Calu3 (cell line): Measurements from ENCODE around the gene PBX1. TPM values are rescaled to one million over a fixed set of nuclear protein-coding genes. Genes with fewer than 3 reads are reported as not detected.

Source experiments
- BruUV-seq: library from RNA; stranded (reverse); fragments of 400-500 nt; replicated peaks from 2 replicates; lab custom pipeline; 2021; lab: Mats Ljungman, UMichigan
- CTCF ChIA-PET: fragments of 300-600 bp; sonication (Branson Sonifier 250); formaldehyde crosslinking; loops from one replicate; lab custom pipeline; 2022; ENCODE audit warnings: antibody characterized with exemption; lab: Charles Lee
- DNase-seq: peaks from one replicate; pipeline ENCODE4 v3.0.0; 2022
- H3K27ac Mint-ChIP-seq: one replicate; pipeline ENCODE4 v1.8.0; 2022; ENCODE audit warnings: mixed read lengths; ENCODE audit not compliant: unreplicated experiment
- H3K27me3 Mint-ChIP-seq: one replicate; pipeline ENCODE4 v1.8.0; 2022; ENCODE audit warnings: mixed read lengths; ENCODE audit not compliant: unreplicated experiment
- H3K36me3 Mint-ChIP-seq: one replicate; pipeline ENCODE4 v1.8.0; 2022; ENCODE audit warnings: mild to moderate bottlenecking, moderate library complexity, mixed read lengths; ENCODE audit not compliant: insufficient read depth, unreplicated experiment
- H3K4me1 Mint-ChIP-seq: one replicate; pipeline ENCODE4 v1.8.0; 2022; ENCODE audit warnings: mild to moderate bottlenecking, low read depth, mixed read lengths; ENCODE audit not compliant: unreplicated experiment
- H3K4me3 Mint-ChIP-seq: one replicate; pipeline ENCODE4 v1.8.0; 2022; ENCODE audit warnings: mild to moderate bottlenecking, low read depth, moderate library complexity, mixed read lengths; ENCODE audit not compliant: unreplicated experiment
- H3K9me3 Mint-ChIP-seq: one replicate; pipeline ENCODE4 v1.8.0; 2022; ENCODE audit warnings: low read depth, mixed read lengths; ENCODE audit not compliant: unreplicated experiment
- intact Hi-C: fragments of 100-400 bp; cut with micrococcal nuclease; formaldehyde crosslinking; loops from one replicate; pipeline ENCODE4 v1.10.0; 2022; ENCODE audit not compliant: unreplicated experiment
- total RNA-seq: library from RNA; stranded (reverse); gene quantifications from 2 replicates; pipeline ENCODE4 v1.2.3, GENCODE V29; 2022
- TF ChIP-seq, protein P1 (sequence below): fragments of 200-600 bp; IDR thresholded peaks from one replicate; pipeline ENCODE4 v1.8.0; 2022; ENCODE audit warnings: antibody characterized with exemption; ENCODE audit not compliant: unreplicated experiment

PBX1 gene
- total RNA-seq, 1 experiment from 2014 or later: 22.5 TPM

DNA sequence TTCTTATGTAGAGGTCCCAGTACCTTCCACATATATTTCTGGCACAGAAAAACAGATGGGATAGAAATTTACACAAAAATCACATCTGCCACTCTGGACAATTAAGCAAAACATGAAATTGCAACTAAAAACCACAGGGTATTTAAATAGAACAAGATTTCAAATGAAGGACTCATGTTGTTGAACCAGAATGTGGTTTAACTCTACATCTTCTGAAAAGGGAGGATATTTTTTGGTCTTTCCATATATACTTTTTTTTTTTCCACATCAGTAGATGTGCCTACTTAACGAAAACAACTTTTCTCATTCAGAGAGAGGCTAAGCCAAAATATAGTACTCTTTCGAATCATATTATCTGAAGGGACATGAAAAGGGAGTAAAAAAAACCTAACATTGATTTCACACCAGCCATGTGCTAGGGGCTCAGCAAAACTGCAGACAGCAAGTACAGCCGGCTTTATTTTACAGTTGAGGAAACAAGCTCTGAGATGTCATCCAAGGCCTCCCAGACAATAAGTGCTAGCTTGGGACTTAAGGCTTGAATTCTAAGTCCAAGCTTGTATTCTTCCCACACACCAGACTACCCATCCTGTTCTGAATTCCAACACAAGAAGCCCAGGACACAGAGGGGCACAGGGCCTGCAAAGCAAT, 208.9 kb downstream of the PBX1 start:
- Mint-ChIP-seq H3K9me3 (no peaks in the 10 kb centered on the region), H3K4me1 (peaks cover 69% of the 10 kb centered on the region), H3K27me3 (no peaks in the 10 kb centered on the region), H3K4me3 (no peak overlapping the region), H3K36me3 (peaks cover 8% of the 10 kb centered on the region), H3K27ac (peak overlapping the region; percentile 27)
- no TSS peak for BruUV-seq
- CTCF ChIA-PET: no interaction called here
- intact Hi-C loops: no loop called here
- TF ChIP-seq, protein P1, sequence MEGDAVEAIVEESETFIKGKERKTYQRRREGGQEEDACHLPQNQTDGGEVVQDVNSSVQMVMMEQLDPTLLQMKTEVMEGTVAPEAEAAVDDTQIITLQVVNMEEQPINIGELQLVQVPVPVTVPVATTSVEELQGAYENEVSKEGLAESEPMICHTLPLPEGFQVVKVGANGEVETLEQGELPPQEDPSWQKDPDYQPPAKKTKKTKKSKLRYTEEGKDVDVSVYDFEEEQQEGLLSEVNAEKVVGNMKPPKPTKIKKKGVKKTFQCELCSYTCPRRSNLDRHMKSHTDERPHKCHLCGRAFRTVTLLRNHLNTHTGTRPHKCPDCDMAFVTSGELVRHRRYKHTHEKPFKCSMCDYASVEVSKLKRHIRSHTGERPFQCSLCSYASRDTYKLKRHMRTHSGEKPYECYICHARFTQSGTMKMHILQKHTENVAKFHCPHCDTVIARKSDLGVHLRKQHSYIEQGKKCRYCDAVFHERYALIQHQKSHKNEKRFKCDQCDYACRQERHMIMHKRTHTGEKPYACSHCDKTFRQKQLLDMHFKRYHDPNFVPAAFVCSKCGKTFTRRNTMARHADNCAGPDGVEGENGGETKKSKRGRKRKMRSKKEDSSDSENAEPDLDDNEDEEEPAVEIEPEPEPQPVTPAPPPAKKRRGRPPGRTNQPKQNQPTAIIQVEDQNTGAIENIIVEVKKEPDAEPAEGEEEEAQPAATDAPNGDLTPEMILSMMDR: no peak
- DNase-seq: no peak

DNA sequence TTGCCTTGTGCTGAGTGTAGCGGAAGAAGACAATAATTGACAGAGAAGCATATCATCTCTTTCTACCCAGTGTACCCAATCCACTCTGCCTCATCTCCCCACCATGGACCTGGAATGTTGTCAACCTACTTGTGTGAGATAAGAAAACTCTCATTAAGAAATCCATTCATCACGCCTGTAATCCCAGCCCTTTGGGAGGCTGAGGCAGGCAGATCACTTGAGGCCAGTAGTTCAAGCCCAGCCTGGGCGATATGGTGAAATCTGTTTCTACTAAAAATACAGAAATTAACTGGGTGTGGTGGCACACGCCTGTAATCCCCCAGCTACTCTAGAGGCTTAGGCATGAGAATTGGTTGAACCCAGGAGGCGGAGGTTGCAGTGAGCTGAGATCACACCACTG, 209.6 kb downstream of the PBX1 start:
- peak overlapping the region; percentile 27 for H3K27ac Mint-ChIP-seq
- H3K4me1 Mint-ChIP-seq: peaks cover 76% of the 10 kb centered on the region

GRCh38 chr1:164769486-164770130, 210.6 kb downstream of the PBX1 start:
- TF ChIP-seq, protein P1: no peak
- Mint-ChIP-seq H3K4me1 (peaks cover 83% of the 10 kb centered on the region), H3K27me3 (no peaks in the 10 kb centered on the region), H3K4me3 (no peak overlapping the region), H3K36me3 (peaks cover 8% of the 10 kb centered on the region), H3K9me3 (no peaks in the 10 kb centered on the region), H3K27ac (no peak overlapping the region)
- CTCF ChIA-PET: interaction anchor here (0.7 kb wide), 2 partner anchors 14 to 141 kb away, joined by 3 to 7 read pairs; no protein-coding TSS in a partner anchor
- BruUV-seq: no TSS peak
- no peak for DNase-seq
- intact Hi-C loops: loop anchor here (5.0 kb wide), 4 partner anchors 87 to 212 kb away; partner anchors contain the start of gene PBX1

More for the DNA sequence above, 209.6 kb downstream of the PBX1 start:
- H3K4me3 Mint-ChIP-seq: no peak overlapping the region
- TF ChIP-seq, protein P1: no peak
- CTCF ChIA-PET: interaction anchor here (0.7 kb wide), 1 partner anchor 142 kb away, joined by 3 read pairs; no protein-coding TSS in a partner anchor
- intact Hi-C loops: no loop called here
- no peaks in the 10 kb centered on the region for H3K27me3 Mint-ChIP-seq
- DNase-seq: no peak
- no TSS peak for BruUV-seq
- H3K36me3 Mint-ChIP-seq: peaks cover 8% of the 10 kb centered on the region
- no peaks in the 10 kb centered on the region for H3K9me3 Mint-ChIP-seq

DNA sequence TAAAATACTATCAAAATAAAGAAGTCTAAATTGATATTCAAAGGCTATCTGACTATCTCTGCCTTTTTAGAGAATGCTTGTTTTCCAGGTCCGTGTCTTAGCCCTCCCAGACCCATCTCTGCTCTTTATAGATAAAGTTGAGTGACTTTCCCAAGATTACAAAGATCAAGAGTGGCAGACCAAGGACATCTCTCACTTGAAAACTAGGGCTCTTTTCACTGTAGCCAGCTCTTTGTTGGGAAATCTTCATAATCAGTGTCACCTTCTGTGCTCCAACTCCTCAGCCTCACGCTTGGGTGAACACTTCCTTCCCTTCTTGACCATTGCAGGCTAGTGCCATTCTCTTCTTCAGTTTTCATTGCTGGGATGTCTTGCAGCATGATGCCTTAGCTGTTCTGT, 211.1 kb downstream of the PBX1 start:
- Mint-ChIP-seq H3K9me3 (no peaks in the 10 kb centered on the region), H3K36me3 (peaks cover 8% of the 10 kb centered on the region), H3K4me3 (no peak overlapping the region), H3K27me3 (no peaks in the 10 kb centered on the region), H3K4me1 (peaks cover 88% of the 10 kb centered on the region), H3K27ac (no peak overlapping the region)
- CTCF ChIA-PET: interaction anchor here (0.7 kb wide), 1 partner anchor 15 kb away, joined by 7 read pairs; no protein-coding TSS in a partner anchor
- TF ChIP-seq, protein P1: no peak
- intact Hi-C loops: loop anchor here (5.0 kb wide), 4 partner anchors 88 to 213 kb away; partner anchors contain the start of gene PBX1
- DNase-seq: no peak
- no TSS peak for BruUV-seq
